CD4-positive, alpha-beta T cell treated with Interleukin-4 for 4 hours (primary cell): Measurements from ENCODE around the gene MTFR1L.

Experiments
- DNase-seq: peaks from one replicate; pipeline ENCODE4 v3.0.0-alpha.2; 2020

Gene MTFR1L

GRCh38 chr1:25863486-25864262, 43.9 kb downstream of the MTFR1L start:
- DNase-seq = no peak

- DNase-seq = no peak
These were observed 44.7 kb downstream of the MTFR1L start for GRCh38 chr1:25864434-25864833.

- no peak for DNase-seq
These were observed 46.5 kb downstream of the MTFR1L start for GRCh38 chr1:25866288-25866687.

- DNase-seq = no peak
These were observed 47.6 kb downstream of the MTFR1L start for GRCh38 chr1:25867210-25867991.

GRCh38 chr1:25869909-25870606, 50.3 kb downstream of the MTFR1L start:
- no peak for DNase-seq

- no peak for DNase-seq
These were observed 50.9 kb downstream of the MTFR1L start for GRCh38 chr1:25870614-25871013.

GRCh38 chr1:25871086-25871703, 51.4 kb downstream of the MTFR1L start:
- DNase-seq = no peak

GRCh38 chr1:25871704-25872494, 52.1 kb downstream of the MTFR1L start:
- no peak for DNase-seq

- DNase-seq = no peak
These were observed 53.0 kb downstream of the MTFR1L start for GRCh38 chr1:25872713-25873112.

- no peak for DNase-seq
These were observed 53.4 kb downstream of the MTFR1L start for GRCh38 chr1:25873120-25873519.

- DNase-seq = no peak
These were observed 54.5 kb downstream of the MTFR1L start for GRCh38 chr1:25874209-25874608.

GRCh38 chr1:25874635-25875153, 54.9 kb downstream of the MTFR1L start:
- DNase-seq = no peak

- peak; percentile 29 for DNase-seq
These were observed 55.6 kb downstream of the MTFR1L start, which contains the start of gene PAQR7 for GRCh38 chr1:25875154-25875855. Gene PAQR7, minus strand, starts transcription at chr1:25875708. Its CDS starts 11,869 bp downstream, at chr1:25863839.

- no peak for DNase-seq
These were observed 56.3 kb downstream of the MTFR1L start for GRCh38 chr1:25875856-25876692.

GRCh38 chr1:25876693-25877077, 56.9 kb downstream of the MTFR1L start:
- no peak for DNase-seq

GRCh38 chr1:25877155-25877554, 57.4 kb downstream of the MTFR1L start:
- DNase-seq = no peak

- DNase-seq = no peak
These were observed 58.9 kb downstream of the MTFR1L start for GRCh38 chr1:25878690-25879089.

- DNase-seq = no peak
These were observed 59.9 kb downstream of the MTFR1L start for GRCh38 chr1:25879675-25880074.

GRCh38 chr1:25880518-25880917, 60.8 kb downstream of the MTFR1L start:
- DNase-seq = no peak

- DNase-seq = no peak
These were observed 61.5 kb downstream of the MTFR1L start for GRCh38 chr1:25881266-25881665.
